Pancreas (tissue), 10 donors: ENCODE results near the gene GPRC5D. TPM values are rescaled to one million over a fixed set of nuclear protein-coding genes. Genes with fewer than 3 reads are reported as not detected.

ENCODE experiments used
- ATAC-seq, 4 donors: fragments of 200-7000 bp; cut with Tn5 transposase; one replicate each; pipeline versions ENCODE4 v1.8.0 to v1.9.1; 2020; ENCODE audit warnings: mild to moderate bottlenecking in 4 of 4, moderate library complexity in 4 of 4
- DNase-seq, 6 donors: peaks; one replicate each; pipeline ENCODE4 v3.0.0-alpha.2; 2020
- FAIRE-seq: peaks from 2 replicates; lab custom pipeline; 2012; peaks lifted over from hg19 to GRCh38; lab: Jason Lieb, UNC
- H3K27ac ChIP-seq, 4 donors: fragments of 200-600 bp; sonication (generic); 1 replicate in 3 of 4; 2 replicates in 1 of 4; pipeline versions ENCODE4 v1.5.0 to v1.8.0; 2020
- H3K27me3 ChIP-seq, 4 donors: fragments of 200-600 bp; one replicate each; pipeline ENCODE4 v1.8.0; 2021
- H3K36me3 ChIP-seq, 3 donors: fragments of 200-600 bp; sonication (generic) in 1 of 3; one replicate each; pipeline versions ENCODE4 v1.5.0 to v1.8.0; 2020 to 2021
- H3K4me1 ChIP-seq, 3 donors: fragments of 200-600 bp; one replicate each; pipeline ENCODE4 v1.8.0; 2021
- H3K4me3 ChIP-seq, 4 donors: fragments of 200-600 bp; sonication (generic) in 2 of 4; one replicate each; pipeline versions ENCODE4 v1.5.0 to v1.8.0; 2020 to 2021
- H3K9me3 ChIP-seq, 4 donors: fragments of 200-600 bp; one replicate each; pipeline ENCODE4 v1.8.0; 2021
- CTCF ChIP-seq, 4 donors: fragments of 200-600 bp; sonication (generic) in 3 of 4; IDR thresholded peaks; one replicate each; pipeline versions ENCODE4 v1.5.0 to v1.8.0; 2021; ENCODE audit warnings: antibody characterized with exemption in 4 of 4
- WGBS, 2 donors: extraction: QIAGEN DNeasy Blood & Tissue Kit; methylation state at CpG; one replicate each; pipeline ENCODE4 v1.1.7; 2013; 5-methylcytosine and 5-hydroxymethylcytosine counted together
- intact Hi-C, 3 donors: fragments of 100-400 bp; cut with DNase I; formaldehyde crosslinking; loops; one replicate each; pipeline versions ENCODE4 v1.11.1 to v1.14.2; 2022
- polyA plus RNA-seq, 2 donors: library from polyadenylated mRNA; stranded (reverse); fragments of 200-250 nt; gene quantifications; one replicate each; pipeline ENCODE4 v1.2.3, GENCODE V29; 2013
- total RNA-seq, 6 donors: library from RNA; stranded (reverse); fragmentation: NEBNext Ultra II Directional in 4 of 6; extraction: Animal tissue kit (Norgen Biotek cat#: 25700) in 4 of 6; gene quantifications; one replicate each; pipeline versions ENCODE4 v1.2.1 to v1.2.4, GENCODE V29; 2021 to 2023
- donor health status: healthy with polysubstance abuse.
- donor health status: DM: no; HTN: no; CAD: no; lungs with moderate emphysema.
- donor health status: DM: no; HTN: no; CAD: no.
- donor health status: control.
- donor health status: control.
- donor health status: Bipolar disorder and iron deficiency.
- donor health status: DM: yes; HTN: yes; CAD: no.
- donor health status: DM: no; HTN: no; CAD: no.
- donor health status: DM: no; HTN: no; CAD: no.
- donor health status: DM: yes; HTN: yes; CAD: no.

GPRC5D gene
- total and polyA plus RNA-seq, 8 donors: 0.24 to 0.42 (median 0.33) TPM; not detected in 5

DNA sequence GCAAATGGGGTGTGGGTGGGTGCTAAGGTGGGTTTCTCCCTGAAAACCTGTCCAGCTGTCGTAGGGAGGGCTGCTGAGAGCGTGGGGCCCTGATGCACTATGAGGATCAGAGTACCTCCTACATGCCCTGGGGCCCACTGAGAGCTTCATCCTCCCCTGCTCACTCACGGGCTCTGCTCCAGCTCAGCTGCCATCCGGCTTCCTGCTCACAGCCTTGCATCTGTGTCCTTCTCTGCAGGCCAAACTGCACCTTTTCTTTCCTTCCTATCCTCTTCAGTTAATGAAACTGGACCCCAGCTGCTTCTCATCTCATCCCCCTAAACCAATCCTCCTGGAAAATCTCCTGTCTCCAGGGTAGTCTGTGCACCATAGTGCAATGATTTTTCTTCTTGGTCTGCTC, 22.2 kb upstream of the GPRC5D start:
- whole genome bisulfite sequencing, 2 donors: 96 to 99% methylated on average over 4 of the region's 4 CpGs
- no peaks in the 10 kb centered on the region for H3K27me3 ChIP-seq
- FAIRE-seq: no peak
- H3K9me3 ChIP-seq: no peaks in the 10 kb centered on the region
- H3K27ac ChIP-seq: no peak overlapping the region
- no peak for TF ChIP-seq CTCF (IDR thresholded peaks at IDR 0.05)
- no peak for DNase-seq
- H3K4me1 ChIP-seq: no peaks in the 10 kb centered on the region
- no peak overlapping the region for H3K4me3 ChIP-seq
- intact Hi-C loops: no loop called here
- H3K36me3 ChIP-seq: peaks cover 3 to 51% (median 16%) of the 10 kb centered on the region in 3 donors
- no peak for ATAC-seq

- Histone ChIP-seq H3K27ac (no peak overlapping the region), H3K4me3 (no peak overlapping the region), H3K27me3 (no peaks in the 10 kb centered on the region), H3K9me3 (no peaks in the 10 kb centered on the region), H3K36me3 (peaks cover 3 to 50% (median 14%) of the 10 kb centered on the region in 3 donors), H3K4me1 (no peaks in the 10 kb centered on the region)
- no peak for ATAC-seq
- WGBS, 2 donors: 99 to 100% methylated on average over 2 of the region's 2 CpGs
- DNase-seq: no peak
- intact Hi-C loops: no loop called here
- no peak for TF ChIP-seq CTCF (IDR thresholded peaks at IDR 0.05)
- FAIRE-seq: no peak
Observed at GRCh38 chr12:12973019-12973418, 21.0 kb upstream of the GPRC5D start.

DNA sequence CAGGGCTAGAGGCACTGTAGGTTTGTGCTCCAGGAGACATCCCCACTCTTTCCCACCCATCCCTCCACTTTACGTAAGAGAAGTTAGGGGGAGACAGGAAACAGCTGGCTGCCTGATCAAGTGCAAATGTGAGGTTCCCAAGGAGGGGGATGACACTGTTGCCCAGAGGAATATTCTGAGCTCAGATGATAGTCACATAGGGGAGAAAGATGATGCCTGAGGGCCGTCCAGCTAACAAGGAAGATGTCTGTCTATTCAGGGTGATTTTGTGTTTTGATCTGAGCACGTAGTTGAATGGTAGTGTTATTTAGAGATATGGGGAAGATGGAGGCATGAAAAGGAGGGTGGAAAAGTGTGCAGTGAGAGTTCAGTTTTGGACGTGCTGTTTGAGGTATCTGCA, 13.9 kb upstream of the GPRC5D start:
- Histone ChIP-seq H3K27ac (no peak overlapping the region), H3K9me3 (no peaks in the 10 kb centered on the region), H3K4me3 (no peak overlapping the region), H3K36me3 (peaks cover 0 to 12% (median 0%) of the 10 kb centered on the region in 3 donors), H3K27me3 (no peaks in the 10 kb centered on the region), H3K4me1 (no peaks in the 10 kb centered on the region)
- TF ChIP-seq CTCF (IDR thresholded peaks at IDR 0.05): no peak
- intact Hi-C loops: no loop called here
- ATAC-seq: no peak
- 71 to 81% methylated on average over 4 of the region's 4 CpGs for WGBS, 2 donors
- no peak for FAIRE-seq
- no peak for DNase-seq

DNA sequence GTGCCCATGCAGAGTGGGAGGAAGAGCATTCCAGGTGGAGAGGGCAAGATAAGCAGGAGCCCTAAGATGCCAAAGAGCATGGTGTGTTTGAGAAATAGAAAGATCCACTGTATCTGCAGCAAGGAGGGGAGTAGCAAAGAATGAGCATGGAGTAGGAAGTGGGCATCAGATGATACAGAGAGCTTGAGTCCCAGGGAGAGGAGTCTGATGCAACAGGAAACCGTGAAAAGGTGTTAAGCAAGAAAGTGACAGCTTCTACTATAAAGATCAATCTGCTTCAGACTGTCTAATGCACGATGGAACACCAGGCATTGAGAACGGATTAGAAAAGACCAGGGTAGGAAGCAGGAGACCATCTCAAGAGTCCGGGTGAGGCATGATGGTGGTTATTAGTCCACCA, 12.3 kb upstream of the GPRC5D start:
- 87 to 95% methylated on average over 4 of the region's 4 CpGs for whole genome bisulfite sequencing, 2 donors
- H3K4me3 ChIP-seq: no peak overlapping the region
- no peak for TF ChIP-seq CTCF (IDR thresholded peaks at IDR 0.05)
- no peak overlapping the region for H3K27ac ChIP-seq
- DNase-seq: no peak
- H3K27me3 ChIP-seq: no peaks in the 10 kb centered on the region
- no peak for ATAC-seq
- intact Hi-C loops: no loop called here
- FAIRE-seq: no peak
- no peaks in the 10 kb centered on the region for H3K9me3 ChIP-seq
- H3K36me3 ChIP-seq: peaks cover 0 to 5% (median 0%) of the 10 kb centered on the region in 3 donors
- H3K4me1 ChIP-seq: no peaks in the 10 kb centered on the region

DNA sequence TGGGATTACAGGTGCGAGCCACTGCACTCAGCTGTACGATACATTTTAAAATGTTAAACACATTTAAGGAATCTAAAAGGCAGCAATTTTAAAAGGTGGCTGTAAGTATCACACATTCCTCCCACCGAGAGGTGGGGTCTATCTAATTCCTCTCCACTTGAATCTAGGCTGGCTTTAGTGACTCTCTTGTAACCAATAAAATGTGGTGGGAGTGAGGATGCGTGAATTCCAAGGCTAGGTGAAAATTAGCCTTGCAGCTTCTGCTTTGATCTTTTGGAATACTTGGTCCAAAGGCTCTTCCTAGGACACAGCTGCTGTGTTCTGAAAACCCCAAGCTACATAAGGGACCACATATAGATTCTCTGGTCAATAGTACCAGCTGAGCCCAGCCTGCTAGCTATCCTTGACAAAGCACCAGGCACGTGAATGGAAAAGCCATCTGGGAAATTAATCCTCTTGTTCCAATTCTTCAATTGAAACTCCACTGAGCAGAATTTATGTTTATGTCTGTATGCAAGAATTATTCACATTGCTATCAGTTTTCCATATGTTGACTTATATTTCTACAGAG, 8.8 kb upstream of the GPRC5D start:
- ATAC-seq (no peak), FAIRE-seq (no peak), DNase-seq (no peak)
- H3K27me3 ChIP-seq: no peaks in the 10 kb centered on the region
- no peak overlapping the region for H3K27ac ChIP-seq
- H3K4me3 ChIP-seq: no peak overlapping the region
- WGBS, 2 donors: 83 to 95% methylated on average over 5 of the region's 5 CpGs
- intact Hi-C loops: no loop called here
- no peaks in the 10 kb centered on the region for H3K4me1 ChIP-seq
- TF ChIP-seq CTCF (IDR thresholded peaks at IDR 0.05): no peak
- H3K36me3 ChIP-seq: no peaks in the 10 kb centered on the region
- H3K9me3 ChIP-seq: no peaks in the 10 kb centered on the region
